Caco-2 (cell line): ENCODE data around the gene DCAF7. TPM values are rescaled to one million over a fixed set of nuclear protein-coding genes. Genes with fewer than 3 reads are reported as not detected.

Source experiments
- BruUV-seq: library from RNA; stranded (reverse); fragments of 400-500 nt; replicated peaks from 2 replicates; lab custom pipeline; 2021; lab: Mats Ljungman, UMichigan
- CTCF ChIA-PET: fragments of 300-600 bp; sonication (Branson Sonifier 250); formaldehyde crosslinking; loops from one replicate; lab custom pipeline; 2022; ENCODE audit warnings: antibody characterized with exemption; lab: Charles Lee
- POLR2A ChIA-PET: fragments of 300-600 bp; sonication (Branson Sonifier 250); formaldehyde crosslinking; loops from one replicate; lab custom pipeline; 2022; ENCODE audit warnings: antibody characterized with exemption; lab: Charles Lee
- DNase-seq, 2 experiments: peaks; one replicate each; pipeline versions ENCODE4 v3.0.0 to v3.0.0-alpha.2; 2020 to 2022
- H3K27me3 ChIP-seq: replicated peaks from 2 replicates; pipeline ENCODE4 v1.6.0; 2011; ENCODE audit warnings: low read length; ENCODE audit not compliant: control insufficient read depth, insufficient read depth
- H3K36me3 ChIP-seq: 2 replicates; pipeline ENCODE4 v1.5.1; 2011; ENCODE audit warnings: low read length; ENCODE audit not compliant: control insufficient read depth, insufficient read depth
- H3K4me1 ChIP-seq: fragments of 250-450 bp; sonication (Bioruptor Pico); 2 replicates; pipeline ENCODE4 v1.5.1; 2020; ENCODE audit warnings: mild to moderate bottlenecking
- H3K4me3 ChIP-seq: 2 replicates; pipeline ENCODE4 v1.5.1; 2011; ENCODE audit warnings: low read depth, mild to moderate bottlenecking, control low read depth, low read length
- H3K9me3 ChIP-seq: fragments of 250-450 bp; sonication (Bioruptor Pico); 2 replicates; pipeline ENCODE4 v1.5.1; 2020; ENCODE audit warnings: mild to moderate bottlenecking, moderate library complexity
- H3K27ac Mint-ChIP-seq: one replicate; pipeline ENCODE4 v1.8.0; 2022; ENCODE audit warnings: mixed read lengths; ENCODE audit not compliant: unreplicated experiment
- H3K27me3 Mint-ChIP-seq: one replicate; pipeline ENCODE4 v1.8.0; 2022; ENCODE audit warnings: mixed read lengths; ENCODE audit not compliant: insufficient read depth, unreplicated experiment
- H3K36me3 Mint-ChIP-seq: one replicate; pipeline ENCODE4 v1.8.0; 2022; ENCODE audit warnings: mild to moderate bottlenecking, mixed read lengths; ENCODE audit not compliant: insufficient read depth, unreplicated experiment
- H3K4me1 Mint-ChIP-seq: one replicate; pipeline ENCODE4 v1.8.0; 2022; ENCODE audit warnings: low read depth, mixed read lengths; ENCODE audit not compliant: unreplicated experiment
- H3K4me3 Mint-ChIP-seq: one replicate; pipeline ENCODE4 v1.8.0; 2022; ENCODE audit warnings: mild to moderate bottlenecking, moderate library complexity, mixed read lengths; ENCODE audit not compliant: unreplicated experiment
- H3K9me3 Mint-ChIP-seq: one replicate; pipeline ENCODE4 v1.8.0; 2022; ENCODE audit warnings: mixed read lengths; ENCODE audit not compliant: unreplicated experiment
- CTCF ChIP-seq, 2 experiments: fragments of 200-600 bp in 1 of 2; IDR thresholded peaks; 1 replicate in 1 of 2; 2 replicates in 1 of 2; pipeline versions ENCODE4 v1.5.1 to v1.8.0; 2011 to 2022; ENCODE audit warnings: antibody characterized with exemption in 1 of 2, control low read depth in 1 of 2, inconsistent platforms in 1 of 2, low read depth in 1 of 2, low read length in 1 of 2, mild to moderate bottlenecking in 1 of 2, moderate library complexity in 1 of 2; ENCODE audit not compliant: insufficient read depth in 1 of 2, severe bottlenecking in 1 of 2, unreplicated experiment in 1 of 2
- intact Hi-C: fragments of 100-400 bp; cut with micrococcal nuclease; formaldehyde crosslinking; loops from one replicate; pipeline ENCODE4 v1.10.0; 2022; ENCODE audit not compliant: unreplicated experiment
- total RNA-seq: library from RNA; stranded (reverse); gene quantifications from 2 replicates; pipeline ENCODE4 v1.2.3, GENCODE V29; 2022

Gene DCAF7
- total RNA-seq, 1 experiment from 2014 or later = 94.5 TPM

DNA sequence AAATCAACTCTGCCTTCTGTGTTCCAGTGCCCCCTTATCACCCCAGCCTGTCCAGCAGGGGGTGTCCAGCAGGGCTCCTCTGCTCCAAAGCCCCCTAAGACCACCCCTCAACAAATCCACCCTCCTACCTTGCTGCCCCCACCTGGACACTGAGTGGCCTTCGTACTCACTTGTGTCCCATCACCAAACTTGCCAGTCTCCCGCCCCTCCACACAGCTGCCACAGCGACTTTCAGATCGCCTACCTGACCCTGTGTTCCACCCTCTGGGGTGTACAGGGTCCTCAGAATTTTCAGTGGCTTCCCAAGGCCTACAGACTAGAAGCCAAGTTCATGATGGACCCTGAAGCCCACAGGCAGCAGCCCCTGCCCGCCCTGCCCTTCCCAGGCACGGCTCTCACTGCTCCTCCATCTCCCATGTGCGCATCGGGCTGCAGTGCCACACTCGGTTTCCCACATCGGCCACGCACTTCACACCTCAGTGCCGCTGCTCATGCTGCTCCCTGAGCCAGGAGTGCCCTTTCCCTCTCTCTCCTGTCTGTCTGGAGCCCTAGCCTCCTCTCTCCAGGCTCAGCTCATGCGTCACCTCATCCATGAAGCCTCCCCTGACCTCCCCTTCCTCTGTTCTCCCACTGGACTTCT, 15.3 kb upstream of the DCAF7 start:
- ChIA-PET POLR2A (no interaction called here), CTCF (no interaction called here)
- DNase-seq = no peak
- Histone ChIP-seq H3K36me3 (no peaks in the 10 kb centered on the region), H3K27me3 (no peaks in the 10 kb centered on the region; the same call in 1 of the 2 replicates), H3K4me3 (no peak overlapping the region), H3K4me1 (no peaks in the 10 kb centered on the region), H3K9me3 (no peaks in the 10 kb centered on the region)
- Mint-ChIP-seq H3K4me3 (no peak overlapping the region), H3K9me3 (no peaks in the 10 kb centered on the region), H3K27ac (no peak overlapping the region), H3K4me1 (no peaks in the 10 kb centered on the region), H3K36me3 (no peaks in the 10 kb centered on the region), H3K27me3 (peaks cover 16% of the 10 kb centered on the region)
- BruUV-seq = no TSS peak
- intact Hi-C loops = no loop called here
- no peak for TF ChIP-seq CTCF (IDR thresholded peaks at IDR 0.05; ENCODE audit: insufficient read depth in 1 of 2, low read depth in 1 of 2, low read length in 1 of 2, severe bottlenecking in 1 of 2, unreplicated experiment in 1 of 2)

- TF ChIP-seq CTCF (IDR thresholded peaks at IDR 0.05; ENCODE audit: insufficient read depth in 1 of 2, low read depth in 1 of 2, low read length in 1 of 2, severe bottlenecking in 1 of 2, unreplicated experiment in 1 of 2) = no peak
- no peaks in the 10 kb centered on the region for H3K9me3 ChIP-seq
- intact Hi-C loops = no loop called here
- Mint-ChIP-seq H3K9me3 (no peaks in the 10 kb centered on the region), H3K4me3 (no peak overlapping the region), H3K36me3 (no peaks in the 10 kb centered on the region), H3K27me3 (peaks cover 16% of the 10 kb centered on the region), H3K4me1 (no peaks in the 10 kb centered on the region), H3K27ac (no peak overlapping the region)
- no peak overlapping the region for H3K4me3 ChIP-seq
- H3K4me1 ChIP-seq = no peaks in the 10 kb centered on the region
- H3K36me3 ChIP-seq = no peaks in the 10 kb centered on the region
- ChIA-PET CTCF (no interaction called here), POLR2A (no interaction called here)
- DNase-seq = no peak
- H3K27me3 ChIP-seq = no peaks in the 10 kb centered on the region; the same call in 1 of the 2 replicates
- no TSS peak for BruUV-seq
Observed at GRCh38 chr17:63535640-63536039, 14.6 kb upstream of the DCAF7 start.

- no TSS peak for BruUV-seq
- Histone ChIP-seq H3K4me3 (no peak overlapping the region), H3K9me3 (no peaks in the 10 kb centered on the region), H3K36me3 (no peaks in the 10 kb centered on the region), H3K4me1 (no peaks in the 10 kb centered on the region), H3K27me3 (no peaks in the 10 kb centered on the region; the same call in 1 of the 2 replicates)
- POLR2A ChIA-PET = no interaction called here
- H3K27me3 Mint-ChIP-seq = peaks cover 16% of the 10 kb centered on the region
- H3K36me3 Mint-ChIP-seq = no peaks in the 10 kb centered on the region
- H3K4me3 Mint-ChIP-seq = no peak overlapping the region
- no peak overlapping the region for H3K27ac Mint-ChIP-seq
- intact Hi-C loops = no loop called here
- DNase-seq = no peak
- CTCF ChIA-PET = no interaction called here
- H3K4me1 Mint-ChIP-seq = no peaks in the 10 kb centered on the region
- TF ChIP-seq CTCF (IDR thresholded peaks at IDR 0.05; ENCODE audit: insufficient read depth in 1 of 2, low read depth in 1 of 2, low read length in 1 of 2, severe bottlenecking in 1 of 2, unreplicated experiment in 1 of 2) = no peak
- no peaks in the 10 kb centered on the region for H3K9me3 Mint-ChIP-seq
Observed at GRCh38 chr17:63537001-63537400, 13.3 kb upstream of the DCAF7 start.
